Vagina (tissue), 2 donors: Measurements from ENCODE around the gene MID1. TPM values are rescaled to one million over a fixed set of nuclear protein-coding genes. Genes with fewer than 3 reads are reported as not detected.

ENCODE experiments used
- DNase-seq, 2 donors: peaks; one replicate each; pipeline ENCODE4 v3.0.0-alpha.2; 2017; ENCODE audit errors: extremely low spot score in 2 of 2
- H3K27ac ChIP-seq: fragments of 200-600 bp; sonication (generic); one replicate; pipeline ENCODE4 v1.5.1; 2019
- H3K27me3 ChIP-seq: fragments of 200-600 bp; sonication (generic); one replicate; pipeline ENCODE4 v1.5.1; 2019
- H3K36me3 ChIP-seq, 2 donors: fragments of 200-600 bp; sonication (generic); one replicate each; pipeline ENCODE4 v1.5.1; 2017 to 2019
- H3K4me1 ChIP-seq: fragments of 200-600 bp; sonication (generic); one replicate; pipeline ENCODE4 v1.5.1; 2019
- H3K4me3 ChIP-seq, 2 donors: fragments of 200-600 bp; sonication (generic); 1 replicate in 1 of 2; 2 replicates in 1 of 2; pipeline ENCODE4 v1.5.1; 2016 to 2019
- H3K9me3 ChIP-seq: fragments of 200-600 bp; sonication (generic); one replicate; pipeline ENCODE4 v1.5.1; 2019
- POLR2A ChIP-seq, 2 donors: fragments of 450-650 bp; IDR thresholded peaks; one replicate each; pipeline ENCODE4 v1.6.1; 2017; ENCODE audit warnings: antibody characterized with exemption in 2 of 2, mild to moderate bottlenecking in 2 of 2, moderate library complexity in 2 of 2
- POLR2AphosphoS5 ChIP-seq, 2 donors: sonication (generic); formaldehyde crosslinking; IDR thresholded peaks; one replicate each; pipeline ENCODE4 v1.9.0; 2017; ENCODE audit warnings: antibody characterized with exemption in 2 of 2, mild to moderate bottlenecking in 2 of 2, low read depth in 1 of 2; ENCODE audit not compliant: insufficient read depth in 1 of 2
- intact Hi-C: fragments of 100-400 bp; cut with DNase I; formaldehyde crosslinking; loops from one replicate; pipeline ENCODE4 v1.15.1; 2023
- total RNA-seq: library from RNA; depleted of rRNA; stranded (reverse); fragments of >200 nt; gene quantifications from one replicate; pipeline ENCODE4 v1.2.3, GENCODE V29; 2016
- TF ChIP-seq, protein P1 (sequence below), 3 experiments: fragments of 450-650 bp in 2 of 3; fragments of 200-600 bp in 1 of 3; sonication (generic) in 1 of 3; IDR thresholded peaks; one replicate each; pipeline ENCODE4 v1.5.1; 2017 to 2019; ENCODE audit warnings: antibody characterized with exemption in 3 of 3, mild to moderate bottlenecking in 2 of 3, moderate library complexity in 2 of 3

The MID1 gene
- total RNA-seq, 1 donor from 2014 or later = 16.2 TPM

DNA sequence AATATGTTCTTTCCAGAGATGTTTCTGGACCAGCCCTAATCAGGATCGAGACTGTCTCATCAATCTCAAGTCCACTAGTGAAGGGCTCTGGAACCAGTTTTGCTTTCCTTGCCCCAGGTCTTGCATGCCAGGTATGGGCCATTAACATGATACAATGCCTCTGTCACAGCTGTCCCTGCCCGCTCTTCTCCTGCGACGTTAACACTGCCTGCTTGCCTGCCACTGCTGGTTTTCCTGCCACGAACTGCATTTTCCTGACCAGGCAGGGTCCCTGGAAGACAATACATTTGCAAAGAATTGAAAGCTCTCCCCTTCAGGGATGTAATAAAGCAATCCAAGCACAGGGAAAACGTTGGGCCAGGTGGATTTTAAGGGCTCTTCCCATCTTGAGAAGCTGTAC lies 200.3 kb downstream of the MID1 start:
- TF ChIP-seq, protein P1, sequence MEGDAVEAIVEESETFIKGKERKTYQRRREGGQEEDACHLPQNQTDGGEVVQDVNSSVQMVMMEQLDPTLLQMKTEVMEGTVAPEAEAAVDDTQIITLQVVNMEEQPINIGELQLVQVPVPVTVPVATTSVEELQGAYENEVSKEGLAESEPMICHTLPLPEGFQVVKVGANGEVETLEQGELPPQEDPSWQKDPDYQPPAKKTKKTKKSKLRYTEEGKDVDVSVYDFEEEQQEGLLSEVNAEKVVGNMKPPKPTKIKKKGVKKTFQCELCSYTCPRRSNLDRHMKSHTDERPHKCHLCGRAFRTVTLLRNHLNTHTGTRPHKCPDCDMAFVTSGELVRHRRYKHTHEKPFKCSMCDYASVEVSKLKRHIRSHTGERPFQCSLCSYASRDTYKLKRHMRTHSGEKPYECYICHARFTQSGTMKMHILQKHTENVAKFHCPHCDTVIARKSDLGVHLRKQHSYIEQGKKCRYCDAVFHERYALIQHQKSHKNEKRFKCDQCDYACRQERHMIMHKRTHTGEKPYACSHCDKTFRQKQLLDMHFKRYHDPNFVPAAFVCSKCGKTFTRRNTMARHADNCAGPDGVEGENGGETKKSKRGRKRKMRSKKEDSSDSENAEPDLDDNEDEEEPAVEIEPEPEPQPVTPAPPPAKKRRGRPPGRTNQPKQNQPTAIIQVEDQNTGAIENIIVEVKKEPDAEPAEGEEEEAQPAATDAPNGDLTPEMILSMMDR (IDR thresholded peaks at IDR 0.05) = no peak
- TF ChIP-seq POLR2A (IDR thresholded peaks at IDR 0.05) (no peak), POLR2AphosphoS5 (IDR thresholded peaks at IDR 0.05; ENCODE audit: insufficient read depth in 1 of 2, low read depth in 1 of 2) (no peak)
- Histone ChIP-seq H3K9me3 (no peaks in the 10 kb centered on the region), H3K4me3 (no peak overlapping the region), H3K27ac (no peak overlapping the region), H3K36me3 (no peaks in the 10 kb centered on the region), H3K27me3 (no peaks in the 10 kb centered on the region), H3K4me1 (no peaks in the 10 kb centered on the region)
- intact Hi-C loops = no loop called here
- no peak for DNase-seq

- Histone ChIP-seq H3K27me3 (no peaks in the 10 kb centered on the region), H3K9me3 (no peaks in the 10 kb centered on the region), H3K36me3 (no peaks in the 10 kb centered on the region), H3K27ac (no peak overlapping the region), H3K4me3 (no peak overlapping the region), H3K4me1 (no peaks in the 10 kb centered on the region)
- no peak for TF ChIP-seq POLR2AphosphoS5 (IDR thresholded peaks at IDR 0.05; ENCODE audit: insufficient read depth in 1 of 2, low read depth in 1 of 2)
- no peak for TF ChIP-seq POLR2A (IDR thresholded peaks at IDR 0.05)
- TF ChIP-seq, protein P1 (IDR thresholded peaks at IDR 0.05) = no peak
- no peak for DNase-seq
- intact Hi-C loops = no loop called here
Observed at GRCh38 chrX:10416424-10416823, 204.0 kb downstream of the MID1 start.

DNA sequence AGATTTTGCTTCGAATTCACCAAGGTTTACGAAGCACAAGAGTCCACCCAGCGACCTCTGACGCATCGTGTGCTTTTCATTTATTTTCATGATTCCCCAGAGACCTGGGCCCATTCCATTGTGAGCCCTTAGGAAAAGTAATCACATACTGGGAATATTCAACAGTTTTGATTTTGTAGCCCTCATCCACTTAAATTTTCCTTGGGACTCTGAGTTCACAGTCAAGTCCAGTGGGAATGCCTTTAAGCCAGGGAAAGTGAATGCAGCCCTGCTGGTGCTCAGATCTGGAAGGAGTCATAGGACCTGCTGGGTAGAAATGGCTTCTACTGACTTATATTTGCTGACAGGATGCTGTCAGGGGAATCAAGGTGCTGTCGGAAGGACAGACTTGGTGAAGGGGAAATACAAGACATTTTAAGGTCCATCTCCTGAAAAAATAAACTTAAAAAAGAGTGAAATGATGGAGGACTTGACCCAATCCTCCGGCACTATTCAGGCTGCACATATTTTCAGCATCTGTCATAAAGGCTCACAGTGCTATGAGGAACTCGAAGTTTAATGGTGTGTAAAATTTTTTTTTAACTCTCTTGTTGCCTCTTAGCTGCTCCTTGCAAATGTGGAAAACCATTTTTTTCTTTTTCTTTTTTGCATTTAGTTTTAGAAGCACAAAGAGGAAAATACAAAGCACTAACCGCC lies 204.9 kb downstream of the MID1 start:
- no peaks in the 10 kb centered on the region for H3K9me3 ChIP-seq
- H3K27ac ChIP-seq = no peak overlapping the region
- TF ChIP-seq POLR2A (IDR thresholded peaks at IDR 0.05) (no peak), POLR2AphosphoS5 (IDR thresholded peaks at IDR 0.05; ENCODE audit: insufficient read depth in 1 of 2, low read depth in 1 of 2) (no peak)
- TF ChIP-seq, protein P1 (IDR thresholded peaks at IDR 0.05) = no peak
- no peaks in the 10 kb centered on the region for H3K36me3 ChIP-seq
- DNase-seq = no peak
- H3K4me3 ChIP-seq = no peak overlapping the region
- intact Hi-C loops = no loop called here
- H3K27me3 ChIP-seq = no peaks in the 10 kb centered on the region
- no peaks in the 10 kb centered on the region for H3K4me1 ChIP-seq

GRCh38 chrX:10414862-10415261 lies 205.5 kb downstream of the MID1 start:
- TF ChIP-seq POLR2AphosphoS5 (IDR thresholded peaks at IDR 0.05; ENCODE audit: insufficient read depth in 1 of 2, low read depth in 1 of 2) (no peak), POLR2A (IDR thresholded peaks at IDR 0.05) (no peak)
- TF ChIP-seq, protein P1 (IDR thresholded peaks at IDR 0.05) = no peak
- Histone ChIP-seq H3K27ac (no peak overlapping the region), H3K4me3 (no peak overlapping the region), H3K36me3 (no peaks in the 10 kb centered on the region), H3K9me3 (no peaks in the 10 kb centered on the region), H3K27me3 (no peaks in the 10 kb centered on the region), H3K4me1 (no peaks in the 10 kb centered on the region)
- no peak for DNase-seq
- intact Hi-C loops = no loop called here

DNA sequence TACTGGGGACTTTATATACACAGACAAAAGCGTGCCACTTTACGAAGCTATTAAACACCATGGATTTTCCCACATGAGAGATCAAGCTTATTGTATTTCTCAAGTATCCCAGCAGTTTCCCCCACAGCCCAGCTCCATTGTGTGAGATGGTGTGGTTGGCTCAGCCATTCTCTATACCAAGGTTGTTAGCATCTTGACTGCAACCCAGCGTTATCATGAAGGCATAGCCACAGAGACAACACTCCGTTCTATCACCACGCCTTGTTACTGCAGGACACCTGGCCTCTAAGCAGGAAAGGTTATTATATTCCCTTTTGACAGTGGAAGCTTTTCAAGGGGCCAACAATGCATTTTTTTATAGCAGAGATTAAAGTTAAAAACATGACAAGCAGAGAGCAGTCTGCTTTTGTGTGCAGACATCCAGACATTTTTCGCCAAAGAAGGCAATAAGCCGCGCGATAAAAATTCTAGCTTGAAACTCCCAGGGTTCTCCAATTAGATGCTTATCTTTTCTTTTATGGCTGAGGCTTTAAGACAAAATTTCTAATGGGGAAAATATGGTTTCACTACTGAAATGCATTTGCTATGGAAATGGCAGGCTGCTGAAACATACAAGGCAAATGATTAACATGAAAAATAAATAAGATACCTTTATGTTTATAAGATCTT lies 206.1 kb downstream of the MID1 start:
- no peak for DNase-seq
- Histone ChIP-seq H3K4me3 (no peak overlapping the region), H3K27me3 (no peaks in the 10 kb centered on the region), H3K27ac (no peak overlapping the region), H3K36me3 (no peaks in the 10 kb centered on the region), H3K4me1 (no peaks in the 10 kb centered on the region), H3K9me3 (no peaks in the 10 kb centered on the region)
- intact Hi-C loops = no loop called here
- TF ChIP-seq POLR2A (IDR thresholded peaks at IDR 0.05) (no peak), POLR2AphosphoS5 (IDR thresholded peaks at IDR 0.05; ENCODE audit: insufficient read depth in 1 of 2, low read depth in 1 of 2) (no peak)
- TF ChIP-seq, protein P1 (IDR thresholded peaks at IDR 0.05) = no peak
